K562 (cell line): ENCODE data around the gene ZFP36. TPM values are rescaled to one million over a fixed set of nuclear protein-coding genes. Genes with fewer than 3 reads are reported as not detected.

ENCODE experiments used
- CCNT2 ChIP-seq: IDR thresholded peaks from 2 replicates; pipeline ENCODE4 v1.6.1; 2011; ENCODE audit warnings: borderline replicate concordance, low read depth, mild to moderate bottlenecking, moderate library complexity, mixed read lengths, low read length; ENCODE audit not compliant: insufficient read length; ENCODE audit errors: extremely low read depth
- CREB3 ChIP-seq: fragments of 450-650 bp; conservative IDR thresholded peaks from 2 replicates; pipeline ENCODE4 v1.6.1; 2016; ENCODE audit warnings: missing genetic modification characterization, low read depth, mild to moderate bottlenecking, missing compliant biosample characterization, moderate library complexity
- ELF1 ChIP-seq: fragments of 200-800 bp; sonication (Bioruptor generic); IDR thresholded peaks from 2 replicates; pipeline ENCODE4 v1.6.1; 2016; ENCODE audit warnings: missing genetic modification characterization, missing compliant biosample characterization
- ETS1 ChIP-seq: conservative IDR thresholded peaks from 2 replicates; pipeline ENCODE4 v1.6.1; 2011; ENCODE audit warnings: low read depth, mild to moderate bottlenecking, low read length; ENCODE audit not compliant: control insufficient read depth
- MAFF ChIP-seq: IDR thresholded peaks from 2 replicates; pipeline ENCODE4 v1.6.1; 2012; ENCODE audit warnings: low read length, improper control_type of control experiment
- NFYB ChIP-seq: IDR thresholded peaks from 2 replicates; pipeline ENCODE4 v1.6.1; 2011; ENCODE audit warnings: mild to moderate bottlenecking, moderate library complexity; ENCODE audit not compliant: insufficient read length; ENCODE audit errors: extremely low read depth
- PTBP1 ChIP-seq: fragments of 200-400 bp; formaldehyde crosslinking; IDR thresholded peaks from 2 replicates; pipeline ENCODE4 v1.6.1; 2017; ENCODE audit warnings: low read depth, low read length
- SAP30 ChIP-seq: fragments of 200-600 bp; sonication (generic); IDR thresholded peaks from 2 replicates; pipeline ENCODE4 v1.6.1; 2012; ENCODE audit warnings: borderline replicate concordance, low read depth, mild to moderate bottlenecking, moderate library complexity, low read length, control low read depth, inconsistent platforms; ENCODE audit not compliant: insufficient read depth, poor library complexity, severe bottlenecking
- SMC3 ChIP-seq: conservative IDR thresholded peaks from 2 replicates; pipeline ENCODE4 v1.6.1; 2011; ENCODE audit warnings: low read depth, low read length, improper control_type of control experiment; ENCODE audit not compliant: insufficient read depth
- THAP12 ChIP-seq: fragments of 250-450 bp; sonication (Bioruptor Pico); IDR thresholded peaks from 2 replicates; pipeline ENCODE4 v1.9.0; 2021; ENCODE audit warnings: mild to moderate bottlenecking, inconsistent platforms
- THRA ChIP-seq: fragments of 450-650 bp; IDR thresholded peaks from 2 replicates; pipeline ENCODE4 v1.6.1; 2017; ENCODE audit warnings: mild to moderate bottlenecking, moderate library complexity
- USF1 ChIP-seq: sonication (generic); formaldehyde crosslinking; IDR thresholded peaks from 2 replicates; pipeline ENCODE4 v1.9.0; 2022; ENCODE audit warnings: mild to moderate bottlenecking, missing genetic modification reagents
- ZBTB17 ChIP-seq: fragments of 450-650 bp; formaldehyde crosslinking; IDR thresholded peaks from 2 replicates; pipeline ENCODE4 v1.4.0; 2020; ENCODE audit warnings: mild to moderate bottlenecking
- ZBTB8A ChIP-seq: fragments of 450-650 bp; IDR thresholded peaks from 2 replicates; pipeline ENCODE4 v1.6.1; 2018; ENCODE audit warnings: mild to moderate bottlenecking, moderate library complexity; ENCODE audit not compliant: partially characterized antibody
- ZNF354B ChIP-seq: fragments of 250-450 bp; sonication (Bioruptor Pico); IDR thresholded peaks from 2 replicates; pipeline ENCODE4 v1.4.0; 2020
- polyA plus RNA-seq, 8 experiments: library from polyadenylated mRNA; depleted of rRNA in 4 of 8; stranded (reverse) in 5 of 8; unstranded in 3 of 8; fragments of >200 nt; fragmentation: Nextera tagmentation in 2 of 8; fragmentation: Illumina TruSeq in 1 of 8; extraction: Ambion mirVana in 2 of 8; extraction: Trizol in 1 of 8; gene quantifications; 2 replicates each; pipeline versions ENCODE4 v1.2.1 to v1.2.3, GENCODE V29; 2011 to 2014; ENCODE audit warnings: inconsistent platforms in 1 of 8, missing spikeins in 1 of 8
- total RNA-seq, 7 experiments: library from RNA; depleted of rRNA in 6 of 7; stranded (reverse); fragments of >200 nt in 6 of 7; fragmentation: Illumina TruSeq in 2 of 7; extraction: Trizol in 2 of 7; gene quantifications; 2 replicates each; pipeline versions ENCODE4 v1.2.1 to v1.2.3, GENCODE V29; 2011 to 2021; ENCODE audit warnings: low replicate concordance in 1 of 7

Gene ZFP36
- total and polyA plus RNA-seq, 9 of the 15 experiments (the other 6 are each of a cell fraction or from before 2014, with no cell fraction given): 1.0 to 20.1 (median 3.5) TPM

- TF ChIP-seq THAP12 (CRISPR knock-in tag): peak; percentile 71; the same call in 1 of the 2 replicates
- TF ChIP-seq ZBTB8A: no peak
- peak; percentile 52 for TF ChIP-seq SMC3
- no peak for TF ChIP-seq ZBTB17 (CRISPR knock-in tag)
- peak; percentile 76 for TF ChIP-seq ETS1
- TF ChIP-seq PTBP1: peak; percentile 68; the same call in 1 of the 2 replicates
- TF ChIP-seq CREB3 (tag): no peak
- TF ChIP-seq ELF1 (tag): peak; percentile 93
- no peak for TF ChIP-seq THRA
- peak; percentile 54 for TF ChIP-seq NFYB
- no peak for TF ChIP-seq MAFF
- peak; percentile 92 for TF ChIP-seq USF1 (CRISPR knock-in tag)
- no peak for TF ChIP-seq ZNF354B (CRISPR knock-in tag)
- peak; percentile 87 for TF ChIP-seq CCNT2
- peak; percentile 78 for TF ChIP-seq SAP30
These were observed 5.6 kb downstream of the ZFP36 start, which contains the start of gene PLEKHG2 (continued) for GRCh38 chr19:39412100-39412866.
